Measurements from ENCODE around the gene SPINT2.

Gene SPINT2

GRCh38 chr19:38277549-38277948 is 13.2 kb downstream of the SPINT2 start:
- TF ChIP-seq GLIS3 (CRISPR knock-in tag; IDR thresholded peaks at IDR 0.05), result no peak
- no peak for TF ChIP-seq OSR1 (CRISPR knock-in tag; IDR thresholded peaks at IDR 0.05)
- no peak for TF ChIP-seq TOX (CRISPR knock-in tag; IDR thresholded peaks at IDR 0.05; ENCODE audit: borderline replicate concordance)
- no peak for TF ChIP-seq ZFP30 (CRISPR knock-in tag; IDR thresholded peaks at IDR 0.05)
- no peak for ATAC-seq

- no peak for TF ChIP-seq GLIS3 (CRISPR knock-in tag; IDR thresholded peaks at IDR 0.05)
- no peak for TF ChIP-seq ZFP3 (CRISPR knock-in tag; IDR thresholded peaks at IDR 0.05)
- no peak for TF ChIP-seq CREB5 (CRISPR knock-in tag; IDR thresholded peaks at IDR 0.05; ENCODE audit: low read depth)
- peak; percentile 55; the same call in 1 of the 2 replicates for TF ChIP-seq ISL1 (CRISPR knock-in tag; IDR thresholded peaks at IDR 0.05)
- TF ChIP-seq ZFP30 (CRISPR knock-in tag; IDR thresholded peaks at IDR 0.05), result no peak
- no peak for TF ChIP-seq TOX (CRISPR knock-in tag; IDR thresholded peaks at IDR 0.05; ENCODE audit: borderline replicate concordance)
- TF ChIP-seq SNAI2 (CRISPR knock-in tag; IDR thresholded peaks at IDR 0.05), result 0 out of 2 replicates have a peak, but pooled peaks have one; percentile 30
- TF ChIP-seq TSHZ2 (CRISPR knock-in tag; IDR thresholded peaks at IDR 0.05), result no peak
- no peak for TF ChIP-seq BACH2 (CRISPR knock-in tag; IDR thresholded peaks at IDR 0.05; ENCODE audit: borderline replicate concordance)
- no peak for TF ChIP-seq ZC3H10 (CRISPR knock-in tag; IDR thresholded peaks at IDR 0.05)
- no peak for TF ChIP-seq RARB (CRISPR knock-in tag; IDR thresholded peaks at IDR 0.05)
- ATAC-seq, result peak; percentile 73
Observed at GRCh38 chr19:38277969-38278680, 13.8 kb downstream of the SPINT2 start.

DNA sequence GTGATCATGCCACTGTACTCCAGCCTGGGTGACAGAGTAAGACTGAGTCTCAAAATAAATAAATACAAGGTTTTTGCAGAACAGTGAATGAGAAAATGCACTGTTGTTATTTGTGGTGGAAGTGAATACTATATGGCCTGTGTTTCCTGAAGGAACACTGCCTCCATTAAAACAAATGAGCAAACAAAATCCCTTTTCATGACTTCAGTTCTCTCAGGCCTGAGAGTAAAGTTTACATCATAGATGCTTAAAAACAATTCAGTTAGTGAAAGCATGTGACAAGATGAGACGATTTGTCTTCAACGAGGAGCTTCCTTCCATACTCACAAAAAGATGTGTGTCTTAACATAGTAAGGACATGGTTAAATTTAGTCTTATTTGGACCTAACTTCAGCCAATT is 14.4 kb downstream of the SPINT2 start:
- no peak for TF ChIP-seq ZNF8 (CRISPR knock-in tag; IDR thresholded peaks at IDR 0.05)
- no peak for TF ChIP-seq BACH2 (CRISPR knock-in tag; IDR thresholded peaks at IDR 0.05; ENCODE audit: borderline replicate concordance)
- no peak for TF ChIP-seq POU6F1 (CRISPR knock-in tag; IDR thresholded peaks at IDR 0.05; ENCODE audit: borderline replicate concordance, low read depth)
- no peak for TF ChIP-seq PATZ1 (CRISPR knock-in tag; IDR thresholded peaks at IDR 0.05; ENCODE audit: borderline replicate concordance)
- no peak for TF ChIP-seq CREB5 (CRISPR knock-in tag; IDR thresholded peaks at IDR 0.05; ENCODE audit: low read depth)
- no peak for TF ChIP-seq ISL1 (CRISPR knock-in tag; IDR thresholded peaks at IDR 0.05)
- TF ChIP-seq TCF4 (CRISPR knock-in tag; IDR thresholded peaks at IDR 0.05; ENCODE audit: borderline replicate concordance), result no peak
- TF ChIP-seq SNAI2 (CRISPR knock-in tag; IDR thresholded peaks at IDR 0.05), result no peak
- ATAC-seq, result no peak

All from SK-N-SH treated with all-trans-retinoic acid at 6 μM for 48 hours (cell line).